OCI-LY3 (cell line): ENCODE data around the gene CYSLTR2.

Experiments used
- H2AFZ ChIP-seq: fragments of 200-600, 300-600 bp; shearing (Covaris generic); 2 replicates; pipeline ENCODE4 v1.6.0; 2014; ENCODE audit warnings: antibody characterized with exemption, low read depth, low read length
- H3K27ac ChIP-seq: fragments of 200-600, 300-600 bp; sonication (generic); 2 replicates; pipeline ENCODE4 v1.5.1; 2014; ENCODE audit warnings: mild to moderate bottlenecking, low read length, moderate library complexity, mixed read lengths
- H3K27me3 ChIP-seq: fragments of 200-600, 300-600 bp; sonication (generic); 2 replicates; pipeline ENCODE4 v1.6.1; 2014; ENCODE audit warnings: low read depth, low read length, mixed read lengths
- H3K36me3 ChIP-seq: fragments of 200-600, 300-600 bp; sonication (generic); replicated peaks from 2 replicates; pipeline ENCODE3; 2014; ENCODE audit warnings: low read depth, low read length, mixed read lengths
- H3K4me1 ChIP-seq: fragments of 300-600, 200-600 bp; sonication (generic); 2 replicates; pipeline ENCODE4 v1.6.1; 2014; ENCODE audit warnings: low read length, mixed read lengths
- H3K4me2 ChIP-seq: fragments of 200-600, 300-600 bp; sonication (generic); 2 replicates; pipeline ENCODE4 v1.6.1; 2014; ENCODE audit warnings: low read length, mixed read lengths
- H3K4me3 ChIP-seq: fragments of 300-600, 200-600 bp; sonication (generic); 2 replicates; pipeline ENCODE4 v1.5.1; 2014; ENCODE audit warnings: antibody characterized with exemption, mild to moderate bottlenecking, low read length, moderate library complexity
- H3K79me2 ChIP-seq: fragments of 300-600, 200-600 bp; shearing (Covaris generic); 2 replicates; pipeline ENCODE4 v1.6.1; 2014; ENCODE audit warnings: mild to moderate bottlenecking, low read length, mixed read lengths
- H3K9ac ChIP-seq: fragments of 300-600, 200-600 bp; shearing (Covaris generic); 2 replicates; pipeline ENCODE4 v1.6.0; 2014; ENCODE audit warnings: mild to moderate bottlenecking, low read length, moderate library complexity
- H3K9me3 ChIP-seq: fragments of 200-600, 300-600 bp; shearing (Covaris generic); 2 replicates; pipeline ENCODE4 v1.6.1; 2014; ENCODE audit warnings: low read length, mixed read lengths; ENCODE audit not compliant: insufficient read depth
- H4K20me1 ChIP-seq: fragments of 200-600, 300-600 bp; sonication (generic); 2 replicates; pipeline ENCODE4 v1.6.1; 2016; ENCODE audit warnings: low read length, mixed read lengths; ENCODE audit not compliant: insufficient read depth
- EZH2phosphoT487 ChIP-seq: fragments of 200-600 bp; shearing (Covaris generic); IDR thresholded peaks from 2 replicates; pipeline ENCODE4 v1.6.1; 2018; ENCODE audit warnings: antibody characterized with exemption, mixed run types, low read depth
- TF ChIP-seq, protein P1 (sequence below): fragments of 200-600, 300-600 bp; sonication (generic); IDR thresholded peaks from 2 replicates; pipeline ENCODE4 v1.5.1; 2014; ENCODE audit warnings: antibody characterized with exemption, low read length, low read depth

CYSLTR2 gene

DNA sequence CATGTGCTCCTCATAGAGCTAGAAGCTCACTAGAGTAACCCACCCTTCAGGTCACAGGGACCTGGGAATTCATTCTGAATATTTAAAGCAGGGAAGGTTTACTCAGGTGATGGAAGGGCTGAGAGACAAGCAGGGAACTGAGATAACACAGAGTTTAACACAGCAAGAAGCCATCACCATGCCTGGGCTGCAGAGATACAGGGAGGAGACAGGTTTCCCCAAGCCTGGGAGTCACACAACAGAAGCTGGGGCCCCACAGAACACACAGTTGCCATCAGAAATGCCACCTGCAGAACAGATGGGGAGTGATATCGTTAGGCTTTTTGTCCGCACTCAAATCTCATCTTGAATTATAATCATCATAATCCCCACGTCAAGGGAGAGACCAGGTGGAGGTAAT is 7.9 kb upstream of the CYSLTR2 start:
- Histone ChIP-seq H2AFZ (no peak overlapping the region), H3K9me3 (no peaks in the 10 kb centered on the region), H3K4me3 (no peak overlapping the region), H3K4me2 (no peak overlapping the region), H3K36me3 (no peaks in the 10 kb centered on the region), H3K4me1 (no peaks in the 10 kb centered on the region), H3K79me2 (no peaks in the 10 kb centered on the region), H3K27ac (no peak overlapping the region), H3K9ac (no peak overlapping the region), H4K20me1 (no peaks in the 10 kb centered on the region), H3K27me3 (no peaks in the 10 kb centered on the region)
- TF ChIP-seq, protein P1, sequence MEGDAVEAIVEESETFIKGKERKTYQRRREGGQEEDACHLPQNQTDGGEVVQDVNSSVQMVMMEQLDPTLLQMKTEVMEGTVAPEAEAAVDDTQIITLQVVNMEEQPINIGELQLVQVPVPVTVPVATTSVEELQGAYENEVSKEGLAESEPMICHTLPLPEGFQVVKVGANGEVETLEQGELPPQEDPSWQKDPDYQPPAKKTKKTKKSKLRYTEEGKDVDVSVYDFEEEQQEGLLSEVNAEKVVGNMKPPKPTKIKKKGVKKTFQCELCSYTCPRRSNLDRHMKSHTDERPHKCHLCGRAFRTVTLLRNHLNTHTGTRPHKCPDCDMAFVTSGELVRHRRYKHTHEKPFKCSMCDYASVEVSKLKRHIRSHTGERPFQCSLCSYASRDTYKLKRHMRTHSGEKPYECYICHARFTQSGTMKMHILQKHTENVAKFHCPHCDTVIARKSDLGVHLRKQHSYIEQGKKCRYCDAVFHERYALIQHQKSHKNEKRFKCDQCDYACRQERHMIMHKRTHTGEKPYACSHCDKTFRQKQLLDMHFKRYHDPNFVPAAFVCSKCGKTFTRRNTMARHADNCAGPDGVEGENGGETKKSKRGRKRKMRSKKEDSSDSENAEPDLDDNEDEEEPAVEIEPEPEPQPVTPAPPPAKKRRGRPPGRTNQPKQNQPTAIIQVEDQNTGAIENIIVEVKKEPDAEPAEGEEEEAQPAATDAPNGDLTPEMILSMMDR, result no peak
- no peak for TF ChIP-seq EZH2phosphoT487

DNA sequence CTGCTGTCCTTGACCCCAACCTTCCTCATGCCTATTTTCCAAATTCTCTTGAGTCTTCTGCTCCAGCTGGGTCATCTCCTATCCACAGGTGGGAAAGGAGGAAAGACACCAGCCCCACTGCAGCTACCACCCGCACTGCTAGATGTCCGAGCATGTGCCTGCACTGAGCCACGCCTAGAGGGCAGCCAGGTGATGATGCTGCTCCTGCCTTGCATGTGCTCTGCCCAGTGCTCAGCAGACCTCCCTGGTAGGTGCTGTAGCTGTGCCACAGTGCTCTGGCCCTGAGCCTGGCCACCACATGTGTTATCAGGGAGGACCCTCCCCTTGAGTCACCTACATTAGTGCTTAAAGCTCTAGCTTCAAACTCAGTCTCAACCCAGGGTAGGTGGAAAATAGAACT is 6.9 kb upstream of the CYSLTR2 start:
- no peak overlapping the region for H3K9ac ChIP-seq
- H3K4me2 ChIP-seq, result no peak overlapping the region
- H3K79me2 ChIP-seq, result no peaks in the 10 kb centered on the region
- no peaks in the 10 kb centered on the region for H3K9me3 ChIP-seq
- no peaks in the 10 kb centered on the region for H3K4me1 ChIP-seq
- no peak overlapping the region for H3K4me3 ChIP-seq
- no peak for TF ChIP-seq EZH2phosphoT487
- TF ChIP-seq, protein P1, result no peak
- H4K20me1 ChIP-seq, result no peaks in the 10 kb centered on the region
- H3K27me3 ChIP-seq, result no peaks in the 10 kb centered on the region
- no peak overlapping the region for H3K27ac ChIP-seq
- no peak overlapping the region for H2AFZ ChIP-seq
- no peaks in the 10 kb centered on the region for H3K36me3 ChIP-seq

DNA sequence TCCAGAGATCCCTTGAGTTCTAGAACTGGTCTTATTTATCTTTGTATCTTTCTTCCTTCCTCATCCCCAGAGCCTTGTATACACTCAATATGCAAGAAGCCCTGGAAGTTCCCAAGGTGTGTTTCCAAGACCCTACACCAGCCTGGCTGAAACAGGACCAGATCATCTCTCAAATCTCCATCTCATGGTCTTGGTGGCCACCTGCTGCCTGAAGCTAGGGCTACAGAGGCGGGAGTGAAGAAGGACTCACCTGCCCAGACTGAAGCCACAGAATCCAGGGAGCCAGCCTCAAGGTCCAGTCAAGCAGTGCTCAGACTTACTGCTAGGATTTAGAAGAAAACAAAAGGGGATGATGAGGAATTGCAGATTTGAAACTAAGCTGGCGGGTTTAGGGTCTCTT is 6.1 kb upstream of the CYSLTR2 start:
- no peaks in the 10 kb centered on the region for H3K9me3 ChIP-seq
- H4K20me1 ChIP-seq, result no peaks in the 10 kb centered on the region
- no peaks in the 10 kb centered on the region for H3K36me3 ChIP-seq
- H3K9ac ChIP-seq, result no peak overlapping the region
- H3K27me3 ChIP-seq, result no peaks in the 10 kb centered on the region
- TF ChIP-seq, protein P1, result peak; percentile 50
- TF ChIP-seq EZH2phosphoT487, result no peak
- no peak overlapping the region for H3K4me2 ChIP-seq
- no peak overlapping the region for H3K27ac ChIP-seq
- peaks cover 2% of the 10 kb centered on the region for H3K4me1 ChIP-seq
- H2AFZ ChIP-seq, result no peak overlapping the region
- no peaks in the 10 kb centered on the region for H3K79me2 ChIP-seq
- no peak overlapping the region for H3K4me3 ChIP-seq

DNA sequence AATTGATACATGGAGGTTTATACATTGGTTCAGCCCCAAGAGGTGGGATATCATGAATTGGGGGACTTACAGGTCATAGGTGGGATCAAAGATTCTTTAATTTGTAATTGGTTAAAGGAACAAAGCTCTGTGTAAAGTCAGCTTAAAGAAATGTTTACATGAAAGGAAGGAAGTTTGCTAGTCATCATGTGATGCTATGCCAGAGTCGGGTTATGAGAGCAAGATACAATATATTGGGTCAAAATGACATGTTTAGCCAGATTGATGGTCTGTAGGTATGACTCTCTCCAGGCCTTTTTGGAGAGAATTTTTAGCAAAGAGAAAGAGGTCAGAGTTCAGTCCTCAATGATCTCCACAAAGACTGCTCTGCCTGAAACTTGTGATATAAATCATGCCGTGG is 5.3 kb upstream of the CYSLTR2 start:
- Histone ChIP-seq H3K9ac (no peak overlapping the region), H3K36me3 (no peaks in the 10 kb centered on the region), H3K4me3 (no peak overlapping the region), H3K79me2 (no peaks in the 10 kb centered on the region), H2AFZ (no peak overlapping the region), H3K4me1 (peaks cover 10% of the 10 kb centered on the region), H4K20me1 (no peaks in the 10 kb centered on the region), H3K9me3 (no peaks in the 10 kb centered on the region), H3K27me3 (no peaks in the 10 kb centered on the region), H3K4me2 (no peak overlapping the region), H3K27ac (no peak overlapping the region)
- TF ChIP-seq, protein P1, result no peak
- TF ChIP-seq EZH2phosphoT487, result no peak
